AG09309 (cell line): ENCODE data around the gene LRRC15.

Experiments used
- DNase-seq: peaks from one replicate; pipeline ENCODE4 v3.0.0-alpha.2; 2010; ENCODE audit warnings: low read depth
- H3K4me3 ChIP-seq: 2 replicates; pipeline ENCODE4 v1.5.1; 2011; ENCODE audit warnings: mild to moderate bottlenecking, low read depth, low read length, moderate library complexity; ENCODE audit not compliant: control insufficient read depth
- TF ChIP-seq, protein P1 (sequence below): IDR thresholded peaks from 2 replicates; pipeline ENCODE4 v1.5.1; 2011; ENCODE audit warnings: mild to moderate bottlenecking, low read depth, low read length, inconsistent platforms; ENCODE audit not compliant: insufficient read depth, control insufficient read depth; ENCODE audit errors: missing control alignments

The LRRC15 gene

DNA sequence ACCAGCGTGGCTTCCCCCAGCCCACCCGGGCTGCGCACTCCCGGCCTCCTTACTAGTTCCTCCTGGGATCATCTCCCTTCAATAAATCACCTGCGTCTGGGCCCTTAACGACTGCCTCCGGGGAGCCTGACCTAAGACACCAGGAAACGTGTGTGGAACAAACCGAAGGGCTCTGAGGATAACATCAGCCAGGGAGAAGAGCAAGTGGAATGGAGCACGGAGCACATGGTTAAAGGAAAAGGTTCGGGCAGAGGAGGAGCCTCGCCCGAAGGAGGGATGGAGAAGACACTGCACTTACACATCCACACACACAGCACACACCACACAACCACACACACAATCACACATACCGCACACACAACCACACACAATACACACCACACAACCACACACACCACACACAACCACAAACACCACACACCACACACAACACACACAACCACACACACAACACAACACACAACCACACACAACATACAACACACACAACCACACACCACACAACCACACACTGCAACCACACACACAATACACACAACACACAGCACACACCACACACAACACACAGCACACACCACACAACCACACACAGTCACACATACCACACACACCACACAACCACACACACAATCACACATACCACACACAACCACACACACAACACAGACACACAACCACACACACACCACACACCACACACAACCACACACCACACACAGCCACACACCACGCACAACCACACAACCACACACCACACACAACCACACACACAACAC lies 43.2 kb downstream of the LRRC15 start:
- TF ChIP-seq, protein P1, sequence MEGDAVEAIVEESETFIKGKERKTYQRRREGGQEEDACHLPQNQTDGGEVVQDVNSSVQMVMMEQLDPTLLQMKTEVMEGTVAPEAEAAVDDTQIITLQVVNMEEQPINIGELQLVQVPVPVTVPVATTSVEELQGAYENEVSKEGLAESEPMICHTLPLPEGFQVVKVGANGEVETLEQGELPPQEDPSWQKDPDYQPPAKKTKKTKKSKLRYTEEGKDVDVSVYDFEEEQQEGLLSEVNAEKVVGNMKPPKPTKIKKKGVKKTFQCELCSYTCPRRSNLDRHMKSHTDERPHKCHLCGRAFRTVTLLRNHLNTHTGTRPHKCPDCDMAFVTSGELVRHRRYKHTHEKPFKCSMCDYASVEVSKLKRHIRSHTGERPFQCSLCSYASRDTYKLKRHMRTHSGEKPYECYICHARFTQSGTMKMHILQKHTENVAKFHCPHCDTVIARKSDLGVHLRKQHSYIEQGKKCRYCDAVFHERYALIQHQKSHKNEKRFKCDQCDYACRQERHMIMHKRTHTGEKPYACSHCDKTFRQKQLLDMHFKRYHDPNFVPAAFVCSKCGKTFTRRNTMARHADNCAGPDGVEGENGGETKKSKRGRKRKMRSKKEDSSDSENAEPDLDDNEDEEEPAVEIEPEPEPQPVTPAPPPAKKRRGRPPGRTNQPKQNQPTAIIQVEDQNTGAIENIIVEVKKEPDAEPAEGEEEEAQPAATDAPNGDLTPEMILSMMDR = no peak
- no peak for DNase-seq
- H3K4me3 ChIP-seq = no peak overlapping the region

DNA sequence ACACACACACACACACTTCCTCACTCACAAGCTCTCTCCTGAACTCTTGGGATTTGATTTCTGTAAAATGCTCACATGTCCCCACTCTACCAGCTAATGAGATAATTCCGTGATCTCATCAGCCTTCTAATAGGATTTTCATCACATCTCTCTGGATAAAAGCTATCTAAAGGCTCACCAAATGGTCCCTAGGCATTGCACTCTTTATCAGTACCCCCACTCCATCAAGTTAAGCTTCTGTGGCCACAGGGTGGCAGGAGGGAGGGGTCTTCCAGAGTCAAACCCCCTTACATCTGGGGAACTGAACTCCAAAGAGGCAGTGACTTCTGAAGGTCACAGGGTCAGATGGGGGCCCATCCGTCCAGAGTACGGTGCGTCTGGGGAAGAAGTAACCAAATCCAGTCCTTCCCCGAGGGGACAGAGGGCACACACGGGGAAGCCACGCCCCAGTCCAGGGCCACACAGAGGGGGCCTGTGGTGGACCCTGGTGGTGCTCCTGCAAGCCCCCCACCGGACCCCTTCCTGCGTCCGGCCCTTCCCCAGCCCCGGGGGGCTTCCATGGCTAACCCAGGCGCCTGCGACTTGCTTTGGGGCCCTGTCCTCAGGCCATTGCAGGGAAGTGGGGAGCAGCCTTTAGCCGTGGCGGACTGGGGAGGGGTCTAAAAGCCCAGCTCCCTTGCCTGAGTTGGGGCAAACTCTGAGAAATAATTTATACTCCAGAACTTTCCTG lies 44.0 kb downstream of the LRRC15 start:
- no peak for DNase-seq
- TF ChIP-seq, protein P1 = no peak
- no peak overlapping the region for H3K4me3 ChIP-seq

DNA sequence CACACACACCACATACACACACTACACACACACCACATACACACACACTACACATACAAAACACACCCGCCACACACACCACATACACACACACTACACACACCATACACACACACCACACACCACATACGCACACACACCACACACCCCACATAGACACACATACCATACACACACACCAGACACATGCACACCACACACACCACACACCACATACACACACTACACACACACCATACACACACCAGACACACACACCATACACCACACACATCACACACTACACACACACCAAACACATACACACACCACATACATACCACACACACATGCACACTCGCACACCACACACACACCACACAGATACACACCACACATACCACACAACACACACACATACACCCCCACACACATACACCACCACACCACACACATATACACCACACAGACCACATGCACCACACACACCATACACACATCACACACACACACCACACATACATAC lies 44.7 kb downstream of the LRRC15 start:
- no peak overlapping the region for H3K4me3 ChIP-seq
- DNase-seq = no peak
- TF ChIP-seq, protein P1 = no peak

DNA sequence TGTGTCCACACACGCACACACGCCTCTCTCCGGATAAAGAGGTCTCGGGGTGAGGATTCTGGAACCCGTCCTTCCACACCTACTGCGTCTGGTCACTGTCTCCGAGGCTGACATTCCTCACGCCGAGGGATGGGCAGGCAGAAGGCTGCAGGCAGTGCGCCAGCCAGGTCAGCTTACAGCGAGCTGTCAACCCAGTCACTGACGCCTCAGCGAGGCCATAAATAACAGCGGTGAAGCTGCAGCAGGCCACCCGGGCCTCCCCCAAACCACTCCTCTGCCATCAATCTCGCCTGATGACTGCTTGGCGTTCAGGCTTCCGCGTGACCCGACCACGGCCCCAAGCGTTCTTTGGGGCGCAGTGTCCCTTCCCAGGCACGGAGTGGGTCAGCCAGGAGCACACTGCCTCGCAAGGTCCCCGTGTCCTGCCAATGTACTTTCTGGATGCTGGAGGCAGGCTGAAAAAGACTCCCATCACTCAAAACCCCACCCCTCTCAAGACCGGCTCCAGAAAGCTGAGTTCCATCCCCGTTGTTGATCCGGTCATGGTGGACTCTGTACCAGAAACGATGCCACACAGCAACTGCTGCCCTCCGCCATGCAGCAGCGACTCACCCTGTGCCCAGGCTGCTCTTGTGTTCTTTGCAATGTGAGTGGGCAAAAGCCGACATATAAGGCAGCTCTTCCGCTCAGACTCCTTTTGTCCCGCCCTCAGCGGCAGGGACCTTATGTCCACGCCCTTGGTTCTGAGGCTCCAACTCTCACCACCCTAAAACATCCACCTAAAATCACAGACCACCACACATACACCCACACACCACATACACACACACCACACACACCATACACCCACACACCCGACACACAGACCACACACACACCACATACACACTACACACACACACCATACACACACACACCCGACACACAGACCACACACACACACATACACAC lies 45.5 kb downstream of the LRRC15 start:
- TF ChIP-seq, protein P1 = no peak
- H3K4me3 ChIP-seq = no peak overlapping the region
- no peak for DNase-seq

DNA sequence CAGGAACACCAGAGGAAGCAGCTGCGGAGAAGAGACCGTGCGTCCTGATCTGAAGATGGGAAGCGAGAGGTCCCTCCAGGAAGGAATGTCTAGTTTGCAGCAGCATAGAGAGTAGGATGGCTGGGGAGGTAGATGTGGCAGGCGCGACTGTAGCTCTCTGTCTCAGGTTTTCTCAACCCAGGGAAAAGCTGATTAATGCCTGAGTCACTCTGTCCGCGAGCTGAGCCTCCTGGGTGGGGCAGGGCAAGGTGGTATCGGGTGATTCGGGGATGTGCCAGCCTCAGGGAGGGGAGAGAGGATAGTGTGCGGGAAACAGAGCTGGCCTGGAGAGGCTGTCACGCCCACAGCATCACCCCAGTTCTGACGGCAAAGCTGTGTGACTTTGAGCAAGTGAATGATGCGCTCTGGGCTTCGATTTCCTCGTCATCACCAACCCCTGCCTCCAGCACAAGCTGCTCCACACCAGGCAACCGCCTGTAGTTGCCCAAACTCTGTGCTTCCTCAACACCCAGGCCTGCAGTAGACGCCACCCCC lies 46.8 kb downstream of the LRRC15 start:
- H3K4me3 ChIP-seq = no peak overlapping the region
- no peak for DNase-seq
- TF ChIP-seq, protein P1 = no peak
